GM18499 (cell line): ENCODE results near the gene FAM107A.

ENCODE experiments used
- ATAC-seq: cut with Tn5 transposase; IDR thresholded peaks from one replicate; pipeline ENCODE4 v1.9.1; 2021; ENCODE audit warnings: moderate number of reproducible peaks; ENCODE audit not compliant: insufficient read depth, unreplicated experiment

Gene FAM107A

GRCh38 chr3:58594117-58594516 lies 16.9 kb upstream of the FAM107A start:
- ATAC-seq, result no peak

- ATAC-seq, result no peak
These were observed 14.6 kb upstream of the FAM107A start for GRCh38 chr3:58591517-58592510.

- no peak for ATAC-seq
These were observed 10.9 kb upstream of the FAM107A start for GRCh38 chr3:58588030-58588614.

GRCh38 chr3:58586776-58587192 lies 9.6 kb upstream of the FAM107A start:
- ATAC-seq, result no peak

GRCh38 chr3:58585994-58586393 lies 8.8 kb upstream of the FAM107A start:
- no peak for ATAC-seq

GRCh38 chr3:58585005-58585786 lies 8.0 kb upstream of the FAM107A start:
- ATAC-seq, result no peak

GRCh38 chr3:58584690-58585004 lies 7.5 kb upstream of the FAM107A start:
- ATAC-seq, result no peak

GRCh38 chr3:58581328-58582091 lies 4.3 kb upstream of the FAM107A start:
- no peak for ATAC-seq

- no peak for ATAC-seq
These were observed 3.7 kb upstream of the FAM107A start for GRCh38 chr3:58580826-58581327.

GRCh38 chr3:58578873-58579272 lies 1.7 kb upstream of the FAM107A start:
- no peak for ATAC-seq

GRCh38 chr3:58576716-58577115 lies 475 bp downstream of the FAM107A start:
- ATAC-seq, result no peak

GRCh38 chr3:58575971-58576652 lies 1.1 kb downstream of the FAM107A start:
- ATAC-seq, result no peak

- ATAC-seq, result no peak
These were observed 2.5 kb downstream of the FAM107A start for GRCh38 chr3:58574682-58575081.

GRCh38 chr3:58574106-58574505 lies 3.1 kb downstream of the FAM107A start:
- ATAC-seq, result no peak

GRCh38 chr3:58573640-58574039 lies 3.6 kb downstream of the FAM107A start:
- ATAC-seq, result no peak

GRCh38 chr3:58572634-58573230 lies 4.5 kb downstream of the FAM107A start:
- ATAC-seq, result no peak

GRCh38 chr3:58572013-58572633 lies 5.1 kb downstream of the FAM107A start:
- ATAC-seq, result no peak

- no peak for ATAC-seq
These were observed 6.3 kb downstream of the FAM107A start for GRCh38 chr3:58570851-58571250.
